A549 (cell line): ENCODE data around the gene CPT1B. TPM values are rescaled to one million over a fixed set of nuclear protein-coding genes. Genes with fewer than 3 reads are reported as not detected.

ENCODE experiments used
- ATAC-seq, 2 experiments: fragments of 200-7000 bp in 1 of 2; fragments of >200 bp in 1 of 2; cut with Nextera tagmentation in 1 of 2; cut with Tn5 transposase in 1 of 2; 3 replicates each; pipeline versions ENCODE4 v1.8.0 to v1.9.1; 2018 to 2020; ENCODE audit warnings: mild to moderate bottlenecking in 1 of 2, moderate library complexity in 1 of 2
- CTCF ChIA-PET: fragments of 300-600 bp; sonication (Branson Sonifier 250); formaldehyde crosslinking; extraction: SDS; loops from one replicate; lab custom pipeline; 2021; ENCODE audit warnings: antibody characterized with exemption, inconsistent platforms; lab: Yijun Ruan, JAX
- POLR2A ChIA-PET: fragments of 350-600 bp; formaldehyde crosslinking; extraction: SDS; loops from one replicate; lab custom pipeline; 2021; ENCODE audit warnings: antibody characterized with exemption, inconsistent platforms; lab: Yijun Ruan, JAX
- DNase-seq, 2 experiments: peaks; one replicate each; pipeline versions ENCODE4 v3.0.0 to v3.0.0-alpha.2; 2011 to 2016; ENCODE audit warnings: low read depth in 1 of 2, low spot score in 1 of 2
- FAIRE-seq: peaks from 2 replicates; lab custom pipeline; 2011; peaks lifted over from hg19 to GRCh38; lab: Jason Lieb, UNC
- H3K27ac ChIP-seq, 2 experiments: fragments of >200 bp; sonication (Bioruptor Twin); formaldehyde crosslinking; 3 replicates each; pipeline ENCODE4 v1.5.1; 2016 to 2017
- H3K4me1 ChIP-seq: fragments of >200 bp; sonication (Bioruptor Twin); formaldehyde crosslinking; 3 replicates; pipeline ENCODE4 v1.6.1; 2016
- H3K4me2 ChIP-seq: fragments of >200 bp; sonication (Bioruptor Twin); formaldehyde crosslinking; 3 replicates; pipeline ENCODE4 v1.6.1; 2016
- H3K4me3 ChIP-seq: fragments of >200 bp; sonication (Bioruptor Twin); formaldehyde crosslinking; 3 replicates; pipeline ENCODE4 v1.5.1; 2016
- H3K9me3 ChIP-seq: fragments of >200 bp; sonication (Bioruptor Twin); formaldehyde crosslinking; 3 replicates; pipeline ENCODE4 v1.6.1; 2016
- BHLHE40 ChIP-seq: IDR thresholded peaks from 2 replicates; pipeline ENCODE4 v1.6.1; 2012; ENCODE audit warnings: low read depth, low read length, inconsistent platforms
- CBX8 ChIP-seq: fragments of 200-600 bp; sonication (generic); IDR thresholded peaks from 2 replicates; pipeline ENCODE4 v1.6.1; 2016
- CEBPB ChIP-seq, 2 experiments: fragments of >200 bp in 1 of 2; sonication (Bioruptor Twin) in 1 of 2; formaldehyde crosslinking in 1 of 2; IDR thresholded peaks; 2 replicates each; pipeline ENCODE4 v1.6.1; 2012 to 2016
- CTCF ChIP-seq: fragments of >200 bp; sonication (Bioruptor Twin); formaldehyde crosslinking; IDR thresholded peaks from 3 replicates; pipeline ENCODE4 v1.5.1; 2016
- EHF ChIP-seq: fragments of 250-450 bp; sonication (Bioruptor Pico); IDR thresholded peaks from 2 replicates; pipeline ENCODE4 v1.5.0; 2020; ENCODE audit warnings: mild to moderate bottlenecking
- ELK1 ChIP-seq: fragments of 150-350 bp; IDR thresholded peaks from 2 replicates; pipeline ENCODE4 v1.6.1; 2014; ENCODE audit warnings: low read depth, mild to moderate bottlenecking, low read length
- ESRRA ChIP-seq: fragments of 150-350 bp; IDR thresholded peaks from 2 replicates; pipeline ENCODE4 v1.6.1; 2014; ENCODE audit warnings: mild to moderate bottlenecking, low read length, borderline replicate concordance
- HOXA7 ChIP-seq: fragments of 250-450 bp; sonication (Bioruptor Pico); IDR thresholded peaks from 2 replicates; pipeline ENCODE4 v1.5.0; 2020; ENCODE audit warnings: mild to moderate bottlenecking, moderate library complexity
- JUN ChIP-seq, 2 experiments: fragments of >200 bp; sonication (Bioruptor Twin); formaldehyde crosslinking; IDR thresholded peaks; 2 replicates in 1 of 2; 3 replicates in 1 of 2; pipeline ENCODE4 v1.6.1; 2016 to 2017
- JUNB ChIP-seq: fragments of >200 bp; sonication (Bioruptor Twin); formaldehyde crosslinking; IDR thresholded peaks from 2 replicates; pipeline ENCODE4 v1.6.1; 2016
- KDM5A ChIP-seq: fragments of 200-600 bp; sonication (generic); IDR thresholded peaks from 2 replicates; pipeline ENCODE4 v1.6.1; 2016; ENCODE audit warnings: antibody characterized with exemption, mild to moderate bottlenecking
- PHF8 ChIP-seq: fragments of 200-600 bp; sonication (generic); IDR thresholded peaks from 2 replicates; pipeline ENCODE4 v1.6.1; 2016; ENCODE audit warnings: low read depth, mild to moderate bottlenecking, antibody characterized with exemption, moderate library complexity, borderline replicate concordance
- POLR2AphosphoS2 ChIP-seq: conservative IDR thresholded peaks from 2 replicates; pipeline ENCODE4 v1.6.1; 2012; ENCODE audit warnings: low read length, improper control_type of control experiment, inconsistent platforms
- SMC3 ChIP-seq: fragments of >200 bp; sonication (Bioruptor Twin); formaldehyde crosslinking; IDR thresholded peaks from 3 replicates; pipeline ENCODE4 v1.6.1; 2018; ENCODE audit warnings: inconsistent platforms
- SREBF2 ChIP-seq: fragments of 450-650 bp; IDR thresholded peaks from 2 replicates; pipeline ENCODE4 v1.6.1; 2014; ENCODE audit warnings: mild to moderate bottlenecking, moderate library complexity
- TP53 ChIP-seq: fragments of 250-450 bp; sonication (Bioruptor Pico); IDR thresholded peaks from 2 replicates; pipeline ENCODE4 v1.5.0; 2021; ENCODE audit warnings: mild to moderate bottlenecking, moderate library complexity
- USF2 ChIP-seq: fragments of 450-650 bp; IDR thresholded peaks from 2 replicates; pipeline ENCODE4 v1.6.1; 2014; ENCODE audit warnings: antibody characterized with exemption
- ZC3H11A ChIP-seq: fragments of 450-650 bp; IDR thresholded peaks from 2 replicates; pipeline ENCODE4 v1.6.1; 2014; ENCODE audit warnings: antibody characterized with exemption, mild to moderate bottlenecking
- WGBS: methylation state at CpG from one replicate; pipeline ENCODE4 v1.1.6; 2017; ENCODE audit errors: missing lambda C conversion rate; 5-methylcytosine and 5-hydroxymethylcytosine counted together
- polyA plus RNA-seq, 4 experiments: library from polyadenylated mRNA; depleted of rRNA in 3 of 4; stranded (reverse); fragments of >200 nt; fragmentation: RNase III in 1 of 4; extraction: RNeasy Plus Mini Kit Qiagen cat#74134 plus additional on column Dnase treatment in 1 of 4; gene quantifications; 2 replicates in 3 of 4; 3 replicates in 1 of 4; pipeline ENCODE4 v1.2.3, GENCODE V29; 2011 to 2017

Gene CPT1B
- polyA plus RNA-seq, 2 of the 4 experiments (the other 2 are of a cell fraction): 12.1 to 26.5 TPM

- H3K27ac ChIP-seq: peak overlapping the region; percentile 82 to 84; a peak in 5 of 6 replicates
These were observed 31.6 kb downstream of the CPT1B start for GRCh38 chr22:50546326-50547262.

GRCh38 chr22:50545522-50546325 is 32.5 kb downstream of the CPT1B start, which contains the start of gene KLHDC7B:
Gene KLHDC7B, plus strand, starts transcription at chr22:50545899. Its CDS starts 345 bp downstream, at chr22:50546244.
- no peak for DNase-seq
- no peak within 1 kb of the TSS for H3K4me3 ChIP-seq
- ChIA-PET POLR2A (interaction anchor here (0.9 to 1.4 kb wide), 4 partner anchors 14 to 38 kb away, joined by 3 to 4 read pairs (median 3); partner anchors contain the start of genes LMF2, NCAPH2 and SYCE3), CTCF (interaction anchor here (0.6 to 4.5 kb wide), 9 partner anchors 10 to 75 kb away, joined by 3 to 25 read pairs (median 5); partner anchors contain the start of genes SCO2 and SYCE3)
- H3K9me3 ChIP-seq: no peaks in the 10 kb centered on the region
- peak within 1 kb of the TSS; percentile 68; the same call in 2 of the 3 replicates for H3K4me2 ChIP-seq
- WGBS: 96% methylated on average over 2 of the region's 10 CpGs
- ATAC-seq: peak; percentile 42 to 60; a peak in 5 of 6 replicates
- TF ChIP-seq HOXA7 (CRISPR knock-in tag) (no peak), JUNB (no peak), CEBPB (IDR thresholded peaks at IDR 0.05) (no peak), TP53 (CRISPR knock-in tag) (no peak), BHLHE40 (no peak), ELK1 (no peak), USF2 (no peak), EHF (CRISPR knock-in tag) (no peak)
- H3K4me1 ChIP-seq: peaks cover 43% of the 10 kb centered on the region
- peak within 1 kb of the TSS; percentile 82 to 84 for H3K27ac ChIP-seq
- FAIRE-seq: no peak

More at GRCh38 chr22:50546326-50547262, 31.6 kb downstream of the CPT1B start:
- TF ChIP-seq SREBF2 (no peak), POLR2AphosphoS2 (no peak), ZC3H11A (no peak), PHF8 (no peak), ESRRA (no peak), CTCF (no peak), CBX8 (no peak), USF2 (no peak), KDM5A (no peak), BHLHE40 (no peak), SMC3 (no peak), JUN (IDR thresholded peaks at IDR 0.05) (no peak)
- Histone ChIP-seq H3K9me3 (no peaks in the 10 kb centered on the region), H3K4me2 (0 out of 3 replicates have a peak overlapping the region, but pooled peaks have one; percentile 68), H3K4me3 (no peak overlapping the region), H3K4me1 (peaks cover 35% of the 10 kb centered on the region)
- CTCF ChIA-PET: interaction anchor here (0.8 to 4.5 kb wide), 7 partner anchors 10 to 75 kb away, joined by 3 to 25 read pairs (median 5); partner anchors contain the start of gene SYCE3
- FAIRE-seq (no peak), ATAC-seq (no peak), DNase-seq (no peak)
- POLR2A ChIA-PET: interaction anchor here (0.9 to 1.3 kb wide), 3 partner anchors 16 to 39 kb away, joined by 3 read pairs; partner anchors contain the start of genes LMF2, NCAPH2 and SYCE3
- WGBS: 91% methylated on average over 11 of the region's 78 CpGs
